NCI-H748 treated with DMSO at 0.1 percent for 48 hours (cell line): Measurements from ENCODE around the gene PPP1R12C.

Experiments used
- DNase-seq: peaks from one replicate; lab custom pipeline; 2025; lab: John Stamatoyannopoulos, UW

PPP1R12C gene

GRCh38 chr19:55146705-55147273 lies 29.4 kb upstream of the PPP1R12C start:
- peak; percentile 82 for DNase-seq

- peak; percentile 67 for DNase-seq
Observed at GRCh38 chr19:55146078-55146704, 28.8 kb upstream of the PPP1R12C start.

- no peak for DNase-seq
Observed at GRCh38 chr19:55145232-55145631, 27.8 kb upstream of the PPP1R12C start.

GRCh38 chr19:55141696-55142095 lies 24.3 kb upstream of the PPP1R12C start:
- DNase-seq: no peak

GRCh38 chr19:55137915-55138314 lies 20.5 kb upstream of the PPP1R12C start:
- DNase-seq: no peak

- DNase-seq: no peak
Observed at GRCh38 chr19:55136399-55137102, 19.1 kb upstream of the PPP1R12C start.

GRCh38 chr19:55134736-55135135 lies 17.3 kb upstream of the PPP1R12C start:
- no peak for DNase-seq

- no peak for DNase-seq
Observed at GRCh38 chr19:55133639-55134444, 16.4 kb upstream of the PPP1R12C start.

- DNase-seq: no peak
Observed at GRCh38 chr19:55132453-55133129, 15.2 kb upstream of the PPP1R12C start.

GRCh38 chr19:55131421-55131820 lies 14.0 kb upstream of the PPP1R12C start:
- no peak for DNase-seq

- DNase-seq: no peak
Observed at GRCh38 chr19:55119053-55119452, 1.6 kb upstream of the PPP1R12C start.

- no peak for DNase-seq
Observed at GRCh38 chr19:55118401-55118991, 1.1 kb upstream of the PPP1R12C start.

- peak; percentile 98 for DNase-seq
Observed at GRCh38 chr19:55117663-55118391, 390 bp upstream of the PPP1R12C start.

- peak; percentile 41 for DNase-seq
Observed at GRCh38 chr19:55116232-55116858, 1.1 kb downstream of the PPP1R12C start.

GRCh38 chr19:55115446-55116065 lies 1.9 kb downstream of the PPP1R12C start:
- no peak for DNase-seq

- no peak for DNase-seq
Observed at GRCh38 chr19:55114566-55115145, 2.8 kb downstream of the PPP1R12C start.

- DNase-seq: no peak
Observed at GRCh38 chr19:55113570-55114039, 3.8 kb downstream of the PPP1R12C start.

- DNase-seq: no peak
Observed at GRCh38 chr19:55112777-55113569, 4.5 kb downstream of the PPP1R12C start.
